ENCODE data around the gene KCNK10. TPM values are rescaled to one million over a fixed set of nuclear protein-coding genes. Genes with fewer than 3 reads are reported as not detected.

Gene KCNK10
- total RNA-seq, 2 donors from 2014 or later: 4.9 TPM; not detected in 1

- intact Hi-C loops (cut with DNase I): no loop called here
- H3K27ac ChIP-seq: no peak overlapping the region
- no peaks in the 10 kb centered on the region for H3K36me3 ChIP-seq
- H3K4me3 ChIP-seq: no peak overlapping the region
- no peaks in the 10 kb centered on the region for H3K9me3 ChIP-seq
- DNase-seq (ENCODE audit: low spot score): no peak
- H3K4me1 ChIP-seq (replicated peaks): no peaks in the 10 kb centered on the region
- TF ChIP-seq POLR2A (IDR thresholded peaks at IDR 0.05) (no peak), CTCF (IDR thresholded peaks at IDR 0.05) (no peak), POLR2AphosphoS5 (IDR thresholded peaks at IDR 0.05) (no peak)
- 81% methylated on average over 3 of the region's 3 CpGs for WGBS
- no peaks in the 10 kb centered on the region for H3K27me3 ChIP-seq (replicated peaks; ENCODE audit: insufficient read depth)
Measured at GRCh38 chr14:88228522-88229236, 94.4 kb downstream of the KCNK10 start.

GRCh38 chr14:88227693-88228092 is 95.4 kb downstream of the KCNK10 start:
- WGBS: 94% methylated on average over 4 of the region's 4 CpGs
- Histone ChIP-seq H3K36me3 (no peaks in the 10 kb centered on the region), H3K4me1 (replicated peaks) (no peaks in the 10 kb centered on the region), H3K9me3 (no peaks in the 10 kb centered on the region), H3K4me3 (no peak overlapping the region), H3K27me3 (replicated peaks; ENCODE audit: insufficient read depth) (no peaks in the 10 kb centered on the region), H3K27ac (no peak overlapping the region)
- intact Hi-C loops (cut with DNase I): no loop called here
- TF ChIP-seq CTCF (IDR thresholded peaks at IDR 0.05): no peak
- TF ChIP-seq POLR2A (IDR thresholded peaks at IDR 0.05): no peak
- TF ChIP-seq POLR2AphosphoS5 (IDR thresholded peaks at IDR 0.05): no peak
- DNase-seq (ENCODE audit: low spot score): no peak

DNA sequence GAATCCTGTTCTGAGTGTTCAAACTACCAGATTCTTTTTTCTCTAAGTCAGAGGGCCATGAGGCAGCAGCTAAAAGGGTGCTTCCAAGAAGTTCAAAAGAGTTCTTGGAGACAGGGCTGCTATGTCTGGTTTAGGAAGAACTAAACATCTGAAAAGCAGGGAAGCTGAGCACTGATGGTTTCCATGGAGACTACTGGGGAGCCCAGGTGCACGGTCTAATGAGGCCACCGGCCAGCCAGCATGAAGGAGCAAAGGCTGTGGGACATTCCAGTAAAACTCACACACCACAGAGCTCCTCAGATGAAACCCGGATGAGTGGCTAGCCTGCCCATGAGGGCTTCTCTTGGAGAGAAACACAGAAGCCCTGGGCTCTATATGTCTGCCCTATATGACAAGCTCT is 97.3 kb downstream of the KCNK10 start:
- Histone ChIP-seq H3K27ac (no peak overlapping the region), H3K9me3 (no peaks in the 10 kb centered on the region), H3K4me1 (replicated peaks) (no peaks in the 10 kb centered on the region), H3K4me3 (no peak overlapping the region), H3K36me3 (no peaks in the 10 kb centered on the region), H3K27me3 (replicated peaks; ENCODE audit: insufficient read depth) (no peaks in the 10 kb centered on the region)
- TF ChIP-seq CTCF (IDR thresholded peaks at IDR 0.05) (no peak), POLR2AphosphoS5 (IDR thresholded peaks at IDR 0.05) (no peak), POLR2A (IDR thresholded peaks at IDR 0.05) (no peak)
- intact Hi-C loops (cut with DNase I): no loop called here
- 34% methylated on average over 3 of the region's 3 CpGs for WGBS
- no peak for DNase-seq (ENCODE audit: low spot score)

DNA sequence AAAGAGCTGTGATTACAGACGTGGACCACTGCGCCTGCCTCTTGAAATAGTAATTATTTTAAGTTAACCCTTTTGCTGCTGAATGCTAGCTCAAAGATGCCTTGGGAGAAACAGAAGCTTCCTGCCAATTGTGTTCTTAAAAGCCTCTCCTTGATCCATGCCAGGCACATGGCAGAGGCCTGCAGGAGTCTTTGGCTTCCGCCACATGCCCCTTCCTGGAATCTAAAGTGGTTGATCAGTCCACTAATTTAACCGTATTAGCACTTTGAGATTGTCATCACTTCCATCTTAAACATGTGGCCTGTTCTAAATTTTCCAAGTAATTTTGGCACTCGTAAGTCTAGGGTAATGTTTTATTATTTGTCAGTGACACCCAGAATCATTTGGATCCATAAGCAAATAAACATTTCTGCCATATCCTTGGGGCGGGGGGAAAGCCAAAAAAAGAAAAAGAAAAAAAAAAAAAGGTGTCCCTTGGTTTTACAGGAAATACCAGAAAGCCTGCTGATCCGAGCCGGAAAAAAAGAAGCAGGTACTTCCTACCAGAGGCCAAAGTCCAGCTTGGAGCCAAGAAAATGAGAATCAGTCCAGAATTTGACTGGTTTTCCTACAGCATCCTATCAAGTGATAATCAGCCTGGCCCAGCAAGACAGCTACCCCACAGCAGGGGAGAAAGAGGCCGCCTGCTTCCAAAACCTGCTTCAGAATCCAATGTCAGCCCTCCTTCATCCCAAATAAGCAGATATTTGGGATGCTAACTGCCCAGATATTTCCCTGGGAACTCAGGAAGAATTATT is 104.8 kb downstream of the KCNK10 start:
- 70% methylated on average over 9 of the region's 9 CpGs for WGBS
- intact Hi-C loops (cut with DNase I): no loop called here
- Histone ChIP-seq H3K4me3 (no peak overlapping the region), H3K9me3 (no peaks in the 10 kb centered on the region), H3K4me1 (replicated peaks) (no peaks in the 10 kb centered on the region), H3K36me3 (no peaks in the 10 kb centered on the region), H3K27me3 (replicated peaks; ENCODE audit: insufficient read depth) (no peaks in the 10 kb centered on the region), H3K27ac (no peak overlapping the region)
- no peak for DNase-seq (ENCODE audit: low spot score)
- TF ChIP-seq CTCF (IDR thresholded peaks at IDR 0.05) (no peak), POLR2AphosphoS5 (IDR thresholded peaks at IDR 0.05) (no peak), POLR2A (IDR thresholded peaks at IDR 0.05) (no peak)
